ENCODE results near the gene CRACR2B. TPM values are rescaled to one million over a fixed set of nuclear protein-coding genes. Genes with fewer than 3 reads are reported as not detected.
A peak's percentile ranks its signal among the peaks of the same experiment; 100 is the strongest.

Gene CRACR2B
- total and polyA plus RNA-seq, 2 of the 8 experiments (the other 6 are each of a cell fraction or from before 2014, with no cell fraction given) = 18.2 to 26.4 TPM

- H3K14ac ChIP-seq (ENCODE audit: insufficient read length) = no peak overlapping the region
- peak in 1 of 2 experiments; percentile 87 for DNase-seq (ENCODE audit: low read depth in 1 of 2, low spot score in 2 of 2)
- H2AK5ac ChIP-seq (ENCODE audit: low read depth, low read length) = no peak overlapping the region
Observed at GRCh38 chr11:819943-820649, 7.6 kb upstream of the CRACR2B start.

More at GRCh38 chr11:819943-820649, 7.6 kb upstream of the CRACR2B start:
- H4K5ac ChIP-seq (ENCODE audit: insufficient read length, low read depth, low read length) = no peak overlapping the region
- H2BK12ac ChIP-seq (ENCODE audit: low read depth, low read length) = no peak overlapping the region
- ChIA-PET CTCF (ENCODE audit: partially characterized antibody) (interaction anchor here (1.0 to 2.6 kb wide), 3 partner anchors 11 to 25 kb away, joined by 3 to 10 read pairs (median 5); no protein-coding TSS in a partner anchor), POLR2A (ENCODE audit: partially characterized antibody) (interaction anchor here (0.6 to 53.0 kb wide), 11 partner anchors 9 to 428 kb away, joined by 3 to 1917 read pairs (median 5); partner anchors contain the start of genes CD151, CEND1, CRACR2B and DEAF1)
- no peak overlapping the region; the same call in 1 of the 2 replicates for H3K18ac ChIP-seq (ENCODE audit: extremely low read depth, low read length)
- H2AFZ ChIP-seq (ENCODE audit: low read length) = no peak overlapping the region
- H2BK20ac ChIP-seq (ENCODE audit: low read length) = no peak overlapping the region
- WGBS, 2 experiments (ENCODE audit: extremely low coverage in 1 of 2, insufficient coverage in 1 of 2, insufficient read length in 1 of 2, insufficient replicate concordance in 2 of 2, low coverage in 1 of 2, low lambda C conversion rate in 2 of 2, missing lambda C conversion rate in 1 of 2) = 29% methylated on average over 22 of the region's 47 CpGs; no CpG with 5 or more reads in 1 of the 2 experiments
- FAIRE-seq = no peak
- no peaks in the 10 kb centered on the region; a peak in 2 of 7 replicates for H3K27me3 ChIP-seq (replicated peaks in 1 of 4; ENCODE audit: control insufficient read depth in 3 of 4, extremely low read depth in 1 of 4, insufficient read depth in 3 of 4, low read length in 3 of 4)
- peaks cover 8% of the 10 kb centered on the region; the same call in 1 of the 2 replicates for H3K23me2 ChIP-seq (ENCODE audit: low read depth, low read length)
- H3K79me2 ChIP-seq (ENCODE audit: control insufficient read depth in 1 of 2, insufficient read depth in 2 of 2, low read length in 2 of 2) = peaks cover 0 to 5% of the 10 kb centered on the region in 2 experiments; a peak in 1 of 4 replicates
- H3K4me3 ChIP-seq (ENCODE audit: extremely low read depth in 1 of 4, insufficient read depth in 2 of 4, low read depth in 3 of 4, low read length in 4 of 4) = peak overlapping the region; percentile 77 to 92 (median 80)
- H3K79me1 ChIP-seq (ENCODE audit: low read depth, low read length) = peaks cover 8% of the 10 kb centered on the region
- no peak overlapping the region; a peak in 1 of 7 replicates for H3K9ac ChIP-seq (replicated peaks in 1 of 4; ENCODE audit: extremely low read depth in 1 of 4, low read depth in 3 of 4, low read length in 3 of 4)
- no peak overlapping the region for H2BK120ac ChIP-seq (replicated peaks; ENCODE audit: low read depth, low read length)
- H4K20me1 ChIP-seq (replicated peaks in 1 of 2; ENCODE audit: control insufficient read depth in 1 of 2, insufficient read depth in 2 of 2, low read length in 2 of 2) = peaks cover 0 to 16% of the 10 kb centered on the region in 2 experiments
- no peak overlapping the region for H3K56ac ChIP-seq (replicated peaks; ENCODE audit: insufficient read length, low read depth, low read length)
- no peak overlapping the region for H2BK15ac ChIP-seq (ENCODE audit: low read length)
- H4K8ac ChIP-seq (ENCODE audit: extremely low read depth, insufficient read depth, low read length) = no peak overlapping the region; the same call in 1 of the 2 replicates
- no peak overlapping the region for H4K91ac ChIP-seq (replicated peaks; ENCODE audit: insufficient read length, low read length)
- H3K4ac ChIP-seq (replicated peaks; ENCODE audit: insufficient read length, low read depth, low read length) = no peak overlapping the region
- no peak overlapping the region for H3K23ac ChIP-seq (ENCODE audit: insufficient read length)
- peaks cover 0 to 10% (median 1%) of the 10 kb centered on the region in 4 experiments; a peak in 1 of 8 replicates for H3K36me3 ChIP-seq (ENCODE audit: control insufficient read depth in 2 of 4, insufficient read depth in 4 of 4, low read length in 3 of 4)
- no peak for TF ChIP-seq SP1 (IDR thresholded peaks at IDR 0.05; ENCODE audit: low read depth, low read length)
- TF ChIP-seq TBP (IDR thresholded peaks at IDR 0.05; ENCODE audit: low read depth, low read length) = 0 out of 2 replicates have a peak, but pooled peaks have one; percentile 9
- peaks cover 0 to 12% (median 9%) of the 10 kb centered on the region in 4 experiments; a peak in 5 of 7 replicates for H3K4me1 ChIP-seq (replicated peaks in 1 of 4; ENCODE audit: control insufficient read depth in 3 of 4, insufficient read depth in 4 of 4, low read length in 3 of 4)
- H3K4me2 ChIP-seq (ENCODE audit: insufficient read depth in 1 of 2, low read depth in 2 of 2, low read length in 2 of 2) = peak overlapping the region; percentile 70 to 83
- no peak overlapping the region for H2BK5ac ChIP-seq (ENCODE audit: low read depth, low read length)
- no peak overlapping the region for H3K27ac ChIP-seq (ENCODE audit: low read depth, low read length)
- no peaks in the 10 kb centered on the region for H3K9me3 ChIP-seq (ENCODE audit: insufficient read depth in 2 of 2, low read depth in 1 of 2, low read length in 1 of 2)

Measured in H1 (cell line).